Caco-2 (cell line): ENCODE data around the gene IGIP. TPM values are rescaled to one million over a fixed set of nuclear protein-coding genes. Genes with fewer than 3 reads are reported as not detected.

Experiments used
- BruUV-seq: library from RNA; stranded (reverse); fragments of 400-500 nt; replicated peaks from 2 replicates; lab custom pipeline; 2021; lab: Mats Ljungman, UMichigan
- CTCF ChIA-PET: fragments of 300-600 bp; sonication (Branson Sonifier 250); formaldehyde crosslinking; loops from one replicate; lab custom pipeline; 2022; ENCODE audit warnings: antibody characterized with exemption; lab: Charles Lee
- POLR2A ChIA-PET: fragments of 300-600 bp; sonication (Branson Sonifier 250); formaldehyde crosslinking; loops from one replicate; lab custom pipeline; 2022; ENCODE audit warnings: antibody characterized with exemption; lab: Charles Lee
- DNase-seq, 2 experiments: peaks; one replicate each; pipeline versions ENCODE4 v3.0.0 to v3.0.0-alpha.2; 2020 to 2022
- H3K27me3 ChIP-seq: replicated peaks from 2 replicates; pipeline ENCODE4 v1.6.0; 2011; ENCODE audit warnings: low read length; ENCODE audit not compliant: control insufficient read depth, insufficient read depth
- H3K36me3 ChIP-seq: 2 replicates; pipeline ENCODE4 v1.5.1; 2011; ENCODE audit warnings: low read length; ENCODE audit not compliant: control insufficient read depth, insufficient read depth
- H3K4me1 ChIP-seq: fragments of 250-450 bp; sonication (Bioruptor Pico); 2 replicates; pipeline ENCODE4 v1.5.1; 2020; ENCODE audit warnings: mild to moderate bottlenecking
- H3K4me3 ChIP-seq: 2 replicates; pipeline ENCODE4 v1.5.1; 2011; ENCODE audit warnings: low read depth, mild to moderate bottlenecking, control low read depth, low read length
- H3K9me3 ChIP-seq: fragments of 250-450 bp; sonication (Bioruptor Pico); 2 replicates; pipeline ENCODE4 v1.5.1; 2020; ENCODE audit warnings: mild to moderate bottlenecking, moderate library complexity
- H3K27ac Mint-ChIP-seq: one replicate; pipeline ENCODE4 v1.8.0; 2022; ENCODE audit warnings: mixed read lengths; ENCODE audit not compliant: unreplicated experiment
- H3K27me3 Mint-ChIP-seq: one replicate; pipeline ENCODE4 v1.8.0; 2022; ENCODE audit warnings: mixed read lengths; ENCODE audit not compliant: insufficient read depth, unreplicated experiment
- H3K36me3 Mint-ChIP-seq: one replicate; pipeline ENCODE4 v1.8.0; 2022; ENCODE audit warnings: mild to moderate bottlenecking, mixed read lengths; ENCODE audit not compliant: insufficient read depth, unreplicated experiment
- H3K4me1 Mint-ChIP-seq: one replicate; pipeline ENCODE4 v1.8.0; 2022; ENCODE audit warnings: low read depth, mixed read lengths; ENCODE audit not compliant: unreplicated experiment
- H3K4me3 Mint-ChIP-seq: one replicate; pipeline ENCODE4 v1.8.0; 2022; ENCODE audit warnings: mild to moderate bottlenecking, moderate library complexity, mixed read lengths; ENCODE audit not compliant: unreplicated experiment
- H3K9me3 Mint-ChIP-seq: one replicate; pipeline ENCODE4 v1.8.0; 2022; ENCODE audit warnings: mixed read lengths; ENCODE audit not compliant: unreplicated experiment
- intact Hi-C: fragments of 100-400 bp; cut with micrococcal nuclease; formaldehyde crosslinking; loops from one replicate; pipeline ENCODE4 v1.10.0; 2022; ENCODE audit not compliant: unreplicated experiment
- total RNA-seq: library from RNA; stranded (reverse); gene quantifications from 2 replicates; pipeline ENCODE4 v1.2.3, GENCODE V29; 2022
- TF ChIP-seq, protein P1 (sequence below), 2 experiments: fragments of 200-600 bp in 1 of 2; IDR thresholded peaks; 1 replicate in 1 of 2; 2 replicates in 1 of 2; pipeline versions ENCODE4 v1.5.1 to v1.8.0; 2011 to 2022; ENCODE audit warnings: antibody characterized with exemption in 1 of 2, control low read depth in 1 of 2, inconsistent platforms in 1 of 2, low read depth in 1 of 2, low read length in 1 of 2, mild to moderate bottlenecking in 1 of 2, moderate library complexity in 1 of 2; ENCODE audit not compliant: insufficient read depth in 1 of 2, severe bottlenecking in 1 of 2, unreplicated experiment in 1 of 2

The IGIP gene
- total RNA-seq, 1 experiment from 2014 or later, result 3.7 TPM

DNA sequence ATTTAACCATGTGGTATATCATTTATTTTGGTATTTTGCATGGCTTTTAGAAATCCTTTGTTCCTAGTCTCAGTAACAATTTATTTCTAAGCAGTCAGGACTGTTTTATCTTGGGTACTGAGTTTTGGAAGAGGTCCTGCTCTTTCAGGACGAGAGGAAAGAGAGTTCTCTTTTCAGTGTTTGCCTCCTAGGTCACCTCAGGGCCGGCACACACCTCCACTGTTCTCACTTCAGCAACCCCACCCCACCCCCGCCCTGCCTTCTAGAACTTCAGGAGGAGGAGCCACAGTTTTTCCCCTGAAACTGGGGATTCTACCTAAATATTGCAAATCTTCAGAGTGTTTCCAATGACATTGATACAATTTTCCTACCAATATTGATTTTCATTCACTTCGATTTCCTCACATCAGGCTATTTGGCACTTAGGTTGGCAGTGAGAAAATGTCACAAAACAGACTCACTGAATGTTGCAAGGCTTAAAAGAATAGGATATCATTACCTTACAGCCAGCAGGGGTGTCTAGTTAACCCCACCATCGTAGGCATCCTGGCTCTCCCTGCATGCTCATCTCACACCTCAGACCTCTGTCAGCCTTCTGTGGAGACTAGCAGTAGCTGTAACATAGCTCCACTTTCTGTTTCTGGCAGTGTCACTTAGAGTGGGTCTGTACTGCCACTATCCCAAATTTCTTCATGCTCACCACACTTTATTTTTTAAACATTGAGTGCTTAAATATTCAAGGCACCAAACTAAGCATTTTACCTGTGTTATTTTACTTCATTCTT is 5.4 kb downstream of the IGIP start:
- TF ChIP-seq, protein P1, sequence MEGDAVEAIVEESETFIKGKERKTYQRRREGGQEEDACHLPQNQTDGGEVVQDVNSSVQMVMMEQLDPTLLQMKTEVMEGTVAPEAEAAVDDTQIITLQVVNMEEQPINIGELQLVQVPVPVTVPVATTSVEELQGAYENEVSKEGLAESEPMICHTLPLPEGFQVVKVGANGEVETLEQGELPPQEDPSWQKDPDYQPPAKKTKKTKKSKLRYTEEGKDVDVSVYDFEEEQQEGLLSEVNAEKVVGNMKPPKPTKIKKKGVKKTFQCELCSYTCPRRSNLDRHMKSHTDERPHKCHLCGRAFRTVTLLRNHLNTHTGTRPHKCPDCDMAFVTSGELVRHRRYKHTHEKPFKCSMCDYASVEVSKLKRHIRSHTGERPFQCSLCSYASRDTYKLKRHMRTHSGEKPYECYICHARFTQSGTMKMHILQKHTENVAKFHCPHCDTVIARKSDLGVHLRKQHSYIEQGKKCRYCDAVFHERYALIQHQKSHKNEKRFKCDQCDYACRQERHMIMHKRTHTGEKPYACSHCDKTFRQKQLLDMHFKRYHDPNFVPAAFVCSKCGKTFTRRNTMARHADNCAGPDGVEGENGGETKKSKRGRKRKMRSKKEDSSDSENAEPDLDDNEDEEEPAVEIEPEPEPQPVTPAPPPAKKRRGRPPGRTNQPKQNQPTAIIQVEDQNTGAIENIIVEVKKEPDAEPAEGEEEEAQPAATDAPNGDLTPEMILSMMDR (IDR thresholded peaks at IDR 0.05; ENCODE audit: insufficient read depth in 1 of 2, low read depth in 1 of 2, low read length in 1 of 2, severe bottlenecking in 1 of 2, unreplicated experiment in 1 of 2), result no peak
- CTCF ChIA-PET, result interaction anchor here (0.9 kb wide), 1 partner anchor 355 kb away, joined by 3 read pairs; no protein-coding TSS in a partner anchor
- BruUV-seq, result no TSS peak
- no peaks in the 10 kb centered on the region for H3K27me3 Mint-ChIP-seq
- Histone ChIP-seq H3K4me1 (no peaks in the 10 kb centered on the region), H3K36me3 (no peaks in the 10 kb centered on the region), H3K4me3 (no peak overlapping the region), H3K9me3 (no peaks in the 10 kb centered on the region), H3K27me3 (no peaks in the 10 kb centered on the region)
- H3K4me3 Mint-ChIP-seq, result no peak overlapping the region
- intact Hi-C loops, result no loop called here
- no peaks in the 10 kb centered on the region for H3K4me1 Mint-ChIP-seq
- DNase-seq, result no peak
- no peak overlapping the region for H3K27ac Mint-ChIP-seq
- H3K9me3 Mint-ChIP-seq, result no peaks in the 10 kb centered on the region
- no peaks in the 10 kb centered on the region for H3K36me3 Mint-ChIP-seq
- POLR2A ChIA-PET, result no interaction called here

DNA sequence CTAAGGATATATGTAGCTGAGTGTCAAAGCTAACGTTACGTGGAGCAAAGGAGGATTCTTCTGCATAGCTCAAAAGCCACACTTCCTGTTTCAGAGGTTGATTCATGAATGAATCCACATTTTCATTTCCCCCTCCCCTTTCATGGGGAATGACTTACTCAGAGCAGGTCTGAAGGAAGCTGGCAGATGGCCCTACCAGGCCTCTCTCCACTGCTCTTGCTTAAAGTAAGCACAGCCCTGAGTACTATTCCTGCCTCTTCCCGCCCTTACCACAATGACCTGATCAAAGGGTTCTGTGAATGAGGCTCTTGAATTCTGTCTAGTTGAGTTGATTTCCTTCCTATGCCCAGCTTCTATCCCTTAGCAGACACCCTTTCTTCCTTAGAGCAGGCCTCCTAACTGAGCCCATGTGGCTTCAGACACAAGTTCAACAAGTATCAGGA is 6.3 kb downstream of the IGIP start:
- BruUV-seq, result no TSS peak
- DNase-seq, result no peak
- Mint-ChIP-seq H3K4me1 (no peaks in the 10 kb centered on the region), H3K4me3 (no peak overlapping the region), H3K36me3 (no peaks in the 10 kb centered on the region), H3K9me3 (no peaks in the 10 kb centered on the region), H3K27ac (no peak overlapping the region), H3K27me3 (no peaks in the 10 kb centered on the region)
- ChIA-PET CTCF (interaction anchor here (0.9 kb wide), 1 partner anchor 356 kb away, joined by 3 read pairs; no protein-coding TSS in a partner anchor), POLR2A (no interaction called here)
- Histone ChIP-seq H3K4me3 (no peak overlapping the region), H3K36me3 (no peaks in the 10 kb centered on the region), H3K27me3 (no peaks in the 10 kb centered on the region), H3K4me1 (no peaks in the 10 kb centered on the region), H3K9me3 (no peaks in the 10 kb centered on the region)
- TF ChIP-seq, protein P1 (IDR thresholded peaks at IDR 0.05; ENCODE audit: insufficient read depth in 1 of 2, low read depth in 1 of 2, low read length in 1 of 2, severe bottlenecking in 1 of 2, unreplicated experiment in 1 of 2), result no peak
- intact Hi-C loops, result no loop called here

DNA sequence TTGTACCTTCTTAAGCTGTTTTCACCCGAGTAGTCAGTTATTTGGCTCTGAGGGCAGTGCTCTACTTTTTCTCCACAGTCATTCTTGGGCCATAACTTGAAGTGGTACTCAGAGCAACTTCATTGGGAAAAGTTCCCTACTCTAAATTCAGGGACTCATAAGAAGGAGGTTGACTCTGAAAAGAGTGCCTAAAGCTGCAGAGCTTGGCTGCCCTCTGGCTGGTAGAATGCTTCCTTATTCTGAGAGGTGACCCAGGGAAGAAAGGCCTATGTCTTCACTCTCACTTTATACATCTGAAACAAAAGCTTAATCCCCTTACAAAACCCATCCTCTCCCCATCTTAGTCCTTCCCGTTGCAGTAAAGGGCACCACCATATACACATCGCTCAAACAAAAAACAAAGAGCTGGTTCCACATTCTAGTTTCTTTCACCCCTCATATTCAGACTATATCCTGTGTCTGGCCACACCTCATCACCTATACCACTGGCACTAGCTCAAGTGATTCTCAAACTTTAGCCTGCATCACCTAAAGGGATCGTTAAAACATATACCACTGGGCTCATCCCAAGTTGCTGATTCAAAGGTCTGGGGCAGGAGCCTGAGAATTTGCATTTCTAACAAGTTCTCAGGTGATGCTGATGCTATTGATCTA is 7.9 kb downstream of the IGIP start:
- H3K4me1 ChIP-seq, result no peaks in the 10 kb centered on the region
- Mint-ChIP-seq H3K4me3 (no peak overlapping the region), H3K9me3 (no peaks in the 10 kb centered on the region), H3K36me3 (no peaks in the 10 kb centered on the region), H3K27me3 (no peaks in the 10 kb centered on the region), H3K4me1 (no peaks in the 10 kb centered on the region), H3K27ac (no peak overlapping the region)
- BruUV-seq, result no TSS peak
- POLR2A ChIA-PET, result no interaction called here
- intact Hi-C loops, result no loop called here
- H3K36me3 ChIP-seq, result no peaks in the 10 kb centered on the region
- DNase-seq, result no peak
- H3K9me3 ChIP-seq, result no peaks in the 10 kb centered on the region
- CTCF ChIA-PET, result interaction anchor here (0.5 to 1.9 kb wide), 3 partner anchors 11 to 61 kb away, joined by 3 to 6 read pairs (median 3); no protein-coding TSS in a partner anchor
- no peak overlapping the region for H3K4me3 ChIP-seq
- TF ChIP-seq, protein P1 (IDR thresholded peaks at IDR 0.05; ENCODE audit: insufficient read depth in 1 of 2, low read depth in 1 of 2, low read length in 1 of 2, severe bottlenecking in 1 of 2, unreplicated experiment in 1 of 2), result no peak
- no peaks in the 10 kb centered on the region for H3K27me3 ChIP-seq
